ENCODE measurements around the gene USH2A. TPM values are rescaled to one million over a fixed set of nuclear protein-coding genes. Genes with fewer than 3 reads are reported as not detected.

Gene USH2A
- total and polyA plus RNA-seq, 2 experiments from 2014 or later = under 0.01 to 0.01 TPM

GRCh38 chr1:216247937-216248336, 175.3 kb downstream of the USH2A start:
- Histone ChIP-seq H3K79me2 (ENCODE audit: insufficient read depth) (no peaks in the 10 kb centered on the region), H3K4me3 (no peak overlapping the region), H3K4me1 (ENCODE audit: insufficient read depth) (no peaks in the 10 kb centered on the region), H3F3A (ENCODE audit: insufficient read depth) (no peaks in the 10 kb centered on the region), H3K36me3 (ENCODE audit: low read depth) (no peaks in the 10 kb centered on the region), H3K27me3 (replicated peaks; ENCODE audit: insufficient read depth) (no peaks in the 10 kb centered on the region), H4K20me1 (ENCODE audit: insufficient read depth) (no peaks in the 10 kb centered on the region; the same call in 1 of the 2 replicates), H3K9me2 (ENCODE audit: insufficient read depth) (no peaks in the 10 kb centered on the region), H3K9ac (no peak overlapping the region), H3K9me3 (ENCODE audit: low read depth) (no peaks in the 10 kb centered on the region), H2AFZ (no peak overlapping the region), H3K27ac (no peak overlapping the region), H3K4me2 (ENCODE audit: unreplicated experiment) (no peak overlapping the region)
- WGBS, 2 experiments (ENCODE audit: low coverage in 1 of 2, low lambda C conversion rate in 2 of 2, missing lambda C conversion rate in 2 of 2) = 20 to 24% methylated on average over 1 of the region's 1 CpG
- TF ChIP-seq EZH2 (IDR thresholded peaks at IDR 0.05; ENCODE audit: insufficient read depth, poor library complexity, severe bottlenecking) (no peak), EZH2phosphoT487 (IDR thresholded peaks at IDR 0.05; ENCODE audit: insufficient read depth, low read depth) (no peak)
- DNase-seq = no peak
- in situ Hi-C loops (cut with MboI) = no loop called here

GRCh38 chr1:216246577-216247203, 176.6 kb downstream of the USH2A start:
- Histone ChIP-seq H3K9me3 (ENCODE audit: low read depth) (no peaks in the 10 kb centered on the region), H3K4me1 (ENCODE audit: insufficient read depth) (no peaks in the 10 kb centered on the region), H3K27ac (no peak overlapping the region), H3K9ac (no peak overlapping the region), H3F3A (ENCODE audit: insufficient read depth) (no peaks in the 10 kb centered on the region), H2AFZ (no peak overlapping the region), H3K4me3 (no peak overlapping the region), H4K20me1 (ENCODE audit: insufficient read depth) (no peaks in the 10 kb centered on the region; the same call in 1 of the 2 replicates), H3K36me3 (ENCODE audit: low read depth) (no peaks in the 10 kb centered on the region), H3K79me2 (ENCODE audit: insufficient read depth) (no peaks in the 10 kb centered on the region), H3K4me2 (ENCODE audit: unreplicated experiment) (no peak overlapping the region), H3K27me3 (replicated peaks; ENCODE audit: insufficient read depth) (no peaks in the 10 kb centered on the region), H3K9me2 (ENCODE audit: insufficient read depth) (no peaks in the 10 kb centered on the region)
- no peak for DNase-seq
- in situ Hi-C loops (cut with MboI) = no loop called here
- no peak for TF ChIP-seq EZH2phosphoT487 (IDR thresholded peaks at IDR 0.05; ENCODE audit: insufficient read depth, low read depth)
- no peak for TF ChIP-seq EZH2 (IDR thresholded peaks at IDR 0.05; ENCODE audit: insufficient read depth, poor library complexity, severe bottlenecking)
- 23 to 28% methylated on average over 4 of the region's 4 CpGs for WGBS, 2 experiments (ENCODE audit: low coverage in 1 of 2, low lambda C conversion rate in 2 of 2, missing lambda C conversion rate in 2 of 2)

GRCh38 chr1:216238844-216239243, 184.4 kb downstream of the USH2A start:
- TF ChIP-seq EZH2 (IDR thresholded peaks at IDR 0.05; ENCODE audit: insufficient read depth, poor library complexity, severe bottlenecking) (no peak), EZH2phosphoT487 (IDR thresholded peaks at IDR 0.05; ENCODE audit: insufficient read depth, low read depth) (no peak)
- no peaks in the 10 kb centered on the region for H3K4me1 ChIP-seq (ENCODE audit: insufficient read depth)
- DNase-seq = no peak
- H3K27me3 ChIP-seq (replicated peaks; ENCODE audit: insufficient read depth) = no peaks in the 10 kb centered on the region
- no peaks in the 10 kb centered on the region for H3K79me2 ChIP-seq (ENCODE audit: insufficient read depth)
- no peak overlapping the region for H3K4me3 ChIP-seq
- H3K36me3 ChIP-seq (ENCODE audit: low read depth) = no peaks in the 10 kb centered on the region
- H3K9ac ChIP-seq = no peak overlapping the region
- in situ Hi-C loops (cut with MboI) = no loop called here
- H2AFZ ChIP-seq = no peak overlapping the region
- H3K4me2 ChIP-seq (ENCODE audit: unreplicated experiment) = no peak overlapping the region
- H3K9me2 ChIP-seq (ENCODE audit: insufficient read depth) = no peaks in the 10 kb centered on the region
- no peaks in the 10 kb centered on the region for H4K20me1 ChIP-seq (ENCODE audit: insufficient read depth)
- H3K27ac ChIP-seq = no peak overlapping the region
- 0% methylated on average over 1 of the region's 1 CpG for WGBS, 2 experiments (ENCODE audit: low coverage in 1 of 2, low lambda C conversion rate in 2 of 2, missing lambda C conversion rate in 2 of 2)
- no peaks in the 10 kb centered on the region for H3K9me3 ChIP-seq (ENCODE audit: low read depth)
- H3F3A ChIP-seq (ENCODE audit: insufficient read depth) = no peaks in the 10 kb centered on the region

GRCh38 chr1:216237927-216238542, 185.2 kb downstream of the USH2A start:
- H3K27ac ChIP-seq = no peak overlapping the region
- no peaks in the 10 kb centered on the region for H3F3A ChIP-seq (ENCODE audit: insufficient read depth)
- H3K9me2 ChIP-seq (ENCODE audit: insufficient read depth) = no peaks in the 10 kb centered on the region
- WGBS, 2 experiments (ENCODE audit: low coverage in 1 of 2, low lambda C conversion rate in 2 of 2, missing lambda C conversion rate in 2 of 2) = 1% methylated on average over 3 of the region's 3 CpGs
- H3K27me3 ChIP-seq (replicated peaks; ENCODE audit: insufficient read depth) = no peaks in the 10 kb centered on the region
- H3K36me3 ChIP-seq (ENCODE audit: low read depth) = no peaks in the 10 kb centered on the region
- H3K79me2 ChIP-seq (ENCODE audit: insufficient read depth) = no peaks in the 10 kb centered on the region
- H2AFZ ChIP-seq = no peak overlapping the region
- H3K9ac ChIP-seq = no peak overlapping the region
- in situ Hi-C loops (cut with MboI) = no loop called here
- H3K4me1 ChIP-seq (ENCODE audit: insufficient read depth) = no peaks in the 10 kb centered on the region
- H3K4me2 ChIP-seq (ENCODE audit: unreplicated experiment) = no peak overlapping the region
- DNase-seq = no peak
- no peaks in the 10 kb centered on the region for H3K9me3 ChIP-seq (ENCODE audit: low read depth)
- H3K4me3 ChIP-seq = no peak overlapping the region
- H4K20me1 ChIP-seq (ENCODE audit: insufficient read depth) = no peaks in the 10 kb centered on the region
- TF ChIP-seq EZH2 (IDR thresholded peaks at IDR 0.05; ENCODE audit: insufficient read depth, poor library complexity, severe bottlenecking) = no peak
- TF ChIP-seq EZH2phosphoT487 (IDR thresholded peaks at IDR 0.05; ENCODE audit: insufficient read depth, low read depth) = no peak

Data from GM23248 (cell line).